HEK293 (cell line): ENCODE data around the gene SLC39A11.

ENCODE experiments used
- CTCF ChIP-seq: fragments of 450-650 bp; formaldehyde crosslinking; IDR thresholded peaks from 2 replicates; pipeline ENCODE4 v1.5.1; 2016; ENCODE audit warnings: missing biosample characterization, missing genetic modification characterization
- KLF16 ChIP-seq: fragments of 450-650 bp; formaldehyde crosslinking; IDR thresholded peaks from 2 replicates; pipeline ENCODE4 v1.5.1; 2017; ENCODE audit warnings: missing biosample characterization, missing genetic modification characterization
- YY1 ChIP-seq: fragments of 450-650 bp; formaldehyde crosslinking; IDR thresholded peaks from 2 replicates; pipeline ENCODE4 v1.5.1; 2018; ENCODE audit warnings: missing biosample characterization, missing genetic modification characterization
- ZNF274 ChIP-seq, 2 experiments: fragments of 200-500 bp in 1 of 2; fragments of 450-650 bp in 1 of 2; sonication (Bioruptor generic) in 1 of 2; formaldehyde crosslinking in 1 of 2; IDR thresholded peaks; 2 replicates each; pipeline versions ENCODE4 v1.5.1 to v1.6.1; 2014 to 2016; ENCODE audit warnings: borderline replicate concordance in 1 of 2, inconsistent platforms in 1 of 2, low read length in 1 of 2, missing biosample characterization in 1 of 2, missing genetic modification characterization in 1 of 2
- ZNF280D ChIP-seq: fragments of 450-650 bp; formaldehyde crosslinking; IDR thresholded peaks from 2 replicates; pipeline ENCODE4 v1.5.1; 2016; ENCODE audit warnings: missing biosample characterization, missing genetic modification characterization
- ZNF335 ChIP-seq: fragments of 450-650 bp; formaldehyde crosslinking; conservative IDR thresholded peaks from 2 replicates; pipeline ENCODE4 v1.5.1; 2016; ENCODE audit warnings: missing biosample characterization, missing genetic modification characterization
- ZNF558 ChIP-seq: fragments of 450-650 bp; formaldehyde crosslinking; IDR thresholded peaks from 2 replicates; pipeline ENCODE4 v1.5.1; 2016; ENCODE audit warnings: missing biosample characterization, missing genetic modification characterization
- ZNF580 ChIP-seq: fragments of 450-650 bp; formaldehyde crosslinking; IDR thresholded peaks from 2 replicates; pipeline ENCODE4 v1.5.1; 2016; ENCODE audit warnings: missing biosample characterization, missing genetic modification characterization
- TF ChIP-seq, protein P1 (sequence below): fragments of 450-650 bp; formaldehyde crosslinking; IDR thresholded peaks from 2 replicates; pipeline ENCODE4 v1.5.1; 2016; ENCODE audit warnings: missing biosample characterization, missing genetic modification characterization

DNA sequence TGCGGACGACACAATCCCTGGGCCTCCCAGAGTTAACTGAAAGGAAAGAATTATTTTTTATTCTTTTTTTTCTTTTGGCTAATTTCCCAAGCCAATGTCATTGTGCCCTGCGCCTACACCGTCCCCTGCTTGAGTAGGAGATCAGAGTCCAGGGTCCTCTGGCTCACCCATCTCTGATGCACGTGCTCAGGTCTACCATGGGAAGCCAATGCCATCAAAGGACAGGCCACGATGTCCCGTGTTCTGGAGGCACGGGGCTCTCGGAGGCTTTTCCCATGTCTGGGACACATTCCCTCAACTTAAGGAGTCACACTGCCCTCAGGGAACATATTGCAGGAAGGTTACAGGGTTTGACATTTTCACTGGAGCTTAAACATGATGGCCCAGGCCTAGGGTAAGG, 123.7 kb downstream of the SLC39A11 start:
- TF ChIP-seq CTCF (tag by site-specific recombination) (no peak), KLF16 (tag by site-specific recombination) (no peak), ZNF280D (no peak), ZNF558 (no peak), ZNF335 (tag by site-specific recombination) (no peak), YY1 (tag by site-specific recombination) (no peak), ZNF274 (IDR thresholded peaks at IDR 0.05; ENCODE audit: low read length) (no peak), ZNF274 (tag by site-specific recombination; IDR thresholded peaks at IDR 0.05; ENCODE audit: borderline replicate concordance) (no peak), ZNF580 (tag by site-specific recombination) (no peak)
- TF ChIP-seq, protein P1, sequence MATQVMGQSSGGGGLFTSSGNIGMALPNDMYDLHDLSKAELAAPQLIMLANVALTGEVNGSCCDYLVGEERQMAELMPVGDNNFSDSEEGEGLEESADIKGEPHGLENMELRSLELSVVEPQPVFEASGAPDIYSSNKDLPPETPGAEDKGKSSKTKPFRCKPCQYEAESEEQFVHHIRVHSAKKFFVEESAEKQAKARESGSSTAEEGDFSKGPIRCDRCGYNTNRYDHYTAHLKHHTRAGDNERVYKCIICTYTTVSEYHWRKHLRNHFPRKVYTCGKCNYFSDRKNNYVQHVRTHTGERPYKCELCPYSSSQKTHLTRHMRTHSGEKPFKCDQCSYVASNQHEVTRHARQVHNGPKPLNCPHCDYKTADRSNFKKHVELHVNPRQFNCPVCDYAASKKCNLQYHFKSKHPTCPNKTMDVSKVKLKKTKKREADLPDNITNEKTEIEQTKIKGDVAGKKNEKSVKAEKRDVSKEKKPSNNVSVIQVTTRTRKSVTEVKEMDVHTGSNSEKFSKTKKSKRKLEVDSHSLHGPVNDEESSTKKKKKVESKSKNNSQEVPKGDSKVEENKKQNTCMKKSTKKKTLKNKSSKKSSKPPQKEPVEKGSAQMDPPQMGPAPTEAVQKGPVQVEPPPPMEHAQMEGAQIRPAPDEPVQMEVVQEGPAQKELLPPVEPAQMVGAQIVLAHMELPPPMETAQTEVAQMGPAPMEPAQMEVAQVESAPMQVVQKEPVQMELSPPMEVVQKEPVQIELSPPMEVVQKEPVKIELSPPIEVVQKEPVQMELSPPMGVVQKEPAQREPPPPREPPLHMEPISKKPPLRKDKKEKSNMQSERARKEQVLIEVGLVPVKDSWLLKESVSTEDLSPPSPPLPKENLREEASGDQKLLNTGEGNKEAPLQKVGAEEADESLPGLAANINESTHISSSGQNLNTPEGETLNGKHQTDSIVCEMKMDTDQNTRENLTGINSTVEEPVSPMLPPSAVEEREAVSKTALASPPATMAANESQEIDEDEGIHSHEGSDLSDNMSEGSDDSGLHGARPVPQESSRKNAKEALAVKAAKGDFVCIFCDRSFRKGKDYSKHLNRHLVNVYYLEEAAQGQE = no peak
